Measurements from ENCODE around the gene ATP5PO. TPM values are rescaled to one million over a fixed set of nuclear protein-coding genes. Genes with fewer than 3 reads are reported as not detected.
A peak's percentile ranks its signal among the peaks of the same experiment; 100 is the strongest.
"Not testable (repeated sequence)": the region's sequence is repeated elsewhere in the genome, so short reads cannot be mapped to it uniquely, and the experiment has no call there.

ATP5PO gene
- polyA plus RNA-seq, 5 donors = 259 to 367 (median 281) TPM

GRCh38 chr21:33944185-33944763, 28.7 kb upstream of the ATP5PO start:
- DNase-seq = no peak

GRCh38 chr21:33943293-33943692, 27.7 kb upstream of the ATP5PO start:
- DNase-seq = no peak

- DNase-seq = no peak
These were observed 26.8 kb upstream of the ATP5PO start for GRCh38 chr21:33942426-33942825.

GRCh38 chr21:33940881-33941245, 25.3 kb upstream of the ATP5PO start:
- DNase-seq = no peak

- DNase-seq = no peak
These were observed 24.7 kb upstream of the ATP5PO start for GRCh38 chr21:33940164-33940880.

- DNase-seq = no peak
These were observed 23.6 kb upstream of the ATP5PO start for GRCh38 chr21:33939226-33939625.

GRCh38 chr21:33938381-33938780, 22.8 kb upstream of the ATP5PO start:
- no peak for DNase-seq

GRCh38 chr21:33937931-33938339, 22.3 kb upstream of the ATP5PO start:
- DNase-seq = no peak

GRCh38 chr21:33937146-33937545, 21.5 kb upstream of the ATP5PO start:
- DNase-seq = no peak

GRCh38 chr21:33936301-33937038, 20.9 kb upstream of the ATP5PO start:
- DNase-seq = no peak

- DNase-seq = no peak
These were observed 17.1 kb upstream of the ATP5PO start for GRCh38 chr21:33932731-33933130.

- DNase-seq = no peak
These were observed 16.3 kb upstream of the ATP5PO start for GRCh38 chr21:33931799-33932390.

- not testable (repeated sequence) for DNase-seq
These were observed 15.6 kb upstream of the ATP5PO start for GRCh38 chr21:33931052-33931798.

GRCh38 chr21:33926248-33926647, 10.6 kb upstream of the ATP5PO start:
- not testable (repeated sequence) for DNase-seq

- no peak for DNase-seq
These were observed 9.1 kb upstream of the ATP5PO start for GRCh38 chr21:33924766-33925100.

GRCh38 chr21:33924079-33924765, 8.6 kb upstream of the ATP5PO start:
- DNase-seq = peak; percentile 61 to 73

GRCh38 chr21:33917421-33917820, 1.8 kb upstream of the ATP5PO start:
- DNase-seq = no peak

GRCh38 chr21:33916200-33916567, 580 bp upstream of the ATP5PO start:
- DNase-seq = no peak

GRCh38 chr21:33914188-33914587, 1.4 kb downstream of the ATP5PO start:
- no peak for DNase-seq

- DNase-seq = no peak
These were observed 5.8 kb downstream of the ATP5PO start for GRCh38 chr21:33909756-33910155.

- no peak for DNase-seq
These were observed 6.8 kb downstream of the ATP5PO start for GRCh38 chr21:33908760-33909159.

- no peak for DNase-seq
These were observed 11.6 kb downstream of the ATP5PO start for GRCh38 chr21:33904041-33904440.
